Kidney epithelial cell (primary cell): ENCODE data around the gene GPSM1. TPM values are rescaled to one million over a fixed set of nuclear protein-coding genes. Genes with fewer than 3 reads are reported as not detected.
A peak's percentile ranks its signal among the peaks of the same experiment; 100 is the strongest.

Source experiments
- DNase-seq: peaks from one replicate; pipeline ENCODE4 v3.0.0-alpha.2; 2010; ENCODE audit warnings: low read depth
- H3K27me3 ChIP-seq: 2 replicates; pipeline ENCODE4 v1.6.0; 2011; ENCODE audit warnings: low read length; ENCODE audit not compliant: control insufficient read depth, insufficient read depth
- H3K36me3 ChIP-seq: 2 replicates; pipeline ENCODE4 v1.5.1; 2011; ENCODE audit warnings: low read length; ENCODE audit not compliant: control insufficient read depth, insufficient read depth
- H3K4me3 ChIP-seq: 2 replicates; pipeline ENCODE4 v1.5.1; 2011; ENCODE audit warnings: low read depth, mild to moderate bottlenecking, control low read depth, low read length
- CTCF ChIP-seq: IDR thresholded peaks from 2 replicates; pipeline ENCODE4 v1.5.1; 2011; ENCODE audit warnings: mild to moderate bottlenecking, moderate library complexity, low read length, control low read depth, inconsistent platforms; ENCODE audit not compliant: insufficient read depth, poor library complexity, severe bottlenecking
- total RNA-seq: library from RNA; depleted of rRNA; stranded (reverse); fragments of >200 nt; gene quantifications from 2 replicates; pipeline ENCODE4 v1.2.3, GENCODE V29; 2015

Gene GPSM1
- total RNA-seq, 1 donor from 2014 or later: 31.8 TPM

GRCh38 chr9:136326061-136326760 lies 1.1 kb upstream of the GPSM1 start:
- H3K4me3 ChIP-seq: no peak overlapping the region
- DNase-seq: no peak
- H3K27me3 ChIP-seq: peaks cover 18% of the 10 kb centered on the region
- no peak for TF ChIP-seq CTCF
- H3K36me3 ChIP-seq: no peaks in the 10 kb centered on the region

GRCh38 chr9:136326761-136327303 lies 507 bp upstream of the GPSM1 start:
- Histone ChIP-seq H3K27me3 (peaks cover 13% of the 10 kb centered on the region), H3K4me3 (peak overlapping the region; percentile 26), H3K36me3 (no peaks in the 10 kb centered on the region)
- no peak for DNase-seq
- no peak for TF ChIP-seq CTCF

- Histone ChIP-seq H3K27me3 (peaks cover 4% of the 10 kb centered on the region), H3K4me3 (peak overlapping the region; percentile 65), H3K36me3 (no peaks in the 10 kb centered on the region)
- no peak for TF ChIP-seq CTCF
- no peak for DNase-seq
Measured at GRCh38 chr9:136328011-136328621, 777 bp downstream of the GPSM1 start.

GRCh38 chr9:136328622-136329041 lies 1.3 kb downstream of the GPSM1 start:
- no peak for TF ChIP-seq CTCF
- no peak for DNase-seq

GRCh38 chr9:136329211-136329627 lies 1.9 kb downstream of the GPSM1 start:
- DNase-seq: no peak
- TF ChIP-seq CTCF: no peak
- H3K4me3 ChIP-seq: no peak overlapping the region
- H3K27me3 ChIP-seq: peaks cover 2% of the 10 kb centered on the region
- H3K36me3 ChIP-seq: no peaks in the 10 kb centered on the region

More at GRCh38 chr9:136328622-136329041, 1.3 kb downstream of the GPSM1 start:
- H3K36me3 ChIP-seq: no peaks in the 10 kb centered on the region
- H3K4me3 ChIP-seq: peak overlapping the region; percentile 65
- peaks cover 2% of the 10 kb centered on the region for H3K27me3 ChIP-seq
